ENCODE data around the gene SULT6B1.

SULT6B1 gene

DNA sequence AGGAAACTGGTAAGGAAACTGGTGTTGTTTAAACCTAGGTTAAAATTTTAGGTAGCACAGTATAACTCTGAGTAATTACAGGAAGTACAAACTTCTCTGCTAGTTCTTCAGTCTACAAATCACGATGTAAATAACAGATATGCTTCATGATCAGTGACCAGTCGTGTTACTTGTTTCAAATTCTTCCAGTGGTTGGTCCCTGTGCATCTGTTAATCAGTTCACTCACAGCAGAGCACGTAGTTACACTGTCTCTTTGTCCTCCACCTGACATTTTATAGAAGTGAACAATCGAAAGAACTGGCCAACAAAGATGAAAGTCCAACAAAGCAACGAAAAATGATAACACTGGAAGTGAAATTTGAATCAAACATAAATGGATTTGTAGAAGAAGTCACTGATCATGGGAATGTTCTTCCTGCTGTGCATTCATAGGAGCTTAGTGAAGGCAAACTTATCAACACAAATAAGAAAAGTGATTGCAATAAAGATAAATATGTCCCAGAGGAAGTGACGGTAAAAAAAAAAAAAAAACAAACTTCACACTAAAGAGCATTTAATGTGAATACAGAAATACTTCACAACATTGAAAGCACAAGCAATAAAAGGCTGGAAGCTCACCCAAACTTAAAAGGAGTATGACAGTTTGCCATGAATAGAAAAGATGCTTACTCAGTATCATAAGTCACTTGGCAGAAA, 38.7 kb downstream of the SULT6B1 start:
- DNase-seq (ENCODE audit: low spot score) = peak; percentile 31

DNA sequence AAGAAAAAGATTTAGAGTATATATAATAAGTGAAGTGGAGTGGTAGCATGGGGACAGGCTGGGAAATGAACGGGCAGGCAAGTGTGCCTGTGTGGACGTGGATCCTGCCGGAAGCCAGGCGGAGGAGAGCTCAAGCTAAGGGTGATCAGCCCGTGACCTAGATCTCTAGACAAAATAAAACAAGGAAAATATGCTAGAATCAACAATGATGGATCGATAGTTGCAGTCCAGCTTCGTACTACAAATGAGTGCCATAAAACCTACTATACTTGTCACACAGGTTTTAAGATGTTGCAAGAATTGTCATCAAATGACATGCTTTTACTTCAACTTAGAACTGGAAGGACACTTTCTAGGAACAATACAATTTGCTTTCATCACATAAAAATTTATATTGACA, 40.1 kb downstream of the SULT6B1 start:
- DNase-seq (ENCODE audit: low spot score) = no peak

DNA sequence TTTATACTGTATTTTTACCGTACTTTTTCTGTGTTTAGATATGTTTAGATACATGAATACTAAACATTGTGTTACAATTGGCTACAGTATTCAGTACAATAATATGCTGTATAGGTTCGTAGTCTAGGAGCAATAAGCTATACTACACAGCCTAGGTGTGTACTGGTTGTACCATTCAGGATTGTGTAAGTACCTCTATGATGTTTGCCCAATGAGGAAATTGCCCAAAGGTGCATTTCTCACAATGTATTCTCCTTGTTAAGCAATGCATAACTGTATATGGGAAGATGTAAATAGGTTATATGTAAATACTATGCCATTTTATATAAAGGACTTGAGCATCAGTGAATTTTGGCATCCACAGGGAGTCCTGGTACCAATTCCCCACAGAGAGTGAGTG, 42.4 kb downstream of the SULT6B1 start:
- no peak for DNase-seq (ENCODE audit: low spot score)

DNA sequence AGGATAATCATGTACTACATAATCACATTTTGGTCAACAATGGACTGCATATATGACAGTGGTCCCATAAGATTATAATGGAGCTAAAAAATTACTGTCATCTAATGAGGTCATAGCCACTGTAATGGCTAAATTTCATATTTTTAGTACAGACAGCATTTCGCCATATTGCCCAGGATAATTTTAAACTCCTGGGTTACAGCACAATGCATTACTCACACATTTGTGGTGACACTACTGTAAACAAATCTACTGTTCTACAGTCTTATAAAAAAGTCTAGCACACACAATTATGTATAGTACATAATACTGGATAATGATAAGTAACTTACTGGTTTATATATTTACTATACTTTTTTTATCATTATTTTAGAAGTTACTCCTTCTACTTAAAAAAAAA, 44.5 kb downstream of the SULT6B1 start:
- DNase-seq (ENCODE audit: low spot score) = no peak

DNA sequence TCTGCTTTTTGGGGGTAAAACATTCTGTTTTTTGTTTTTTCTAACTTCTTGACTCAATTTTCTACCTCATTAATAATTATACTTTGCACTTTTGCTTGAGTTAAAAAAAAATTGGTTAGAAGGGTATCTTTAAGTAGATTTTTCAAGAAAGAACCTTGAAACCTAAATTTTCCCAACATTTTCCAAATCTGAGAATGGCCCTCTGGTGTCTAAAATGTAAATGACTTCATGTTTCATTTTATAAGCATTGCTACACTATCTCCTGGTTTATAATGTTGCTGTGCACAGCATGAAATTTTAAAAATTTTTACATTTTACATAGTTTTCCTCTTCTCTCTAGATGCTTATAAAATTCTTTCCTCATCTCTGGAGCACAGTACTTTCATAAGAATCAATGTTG, 45.9 kb downstream of the SULT6B1 start:
- DNase-seq (ENCODE audit: low spot score) = no peak

DNA sequence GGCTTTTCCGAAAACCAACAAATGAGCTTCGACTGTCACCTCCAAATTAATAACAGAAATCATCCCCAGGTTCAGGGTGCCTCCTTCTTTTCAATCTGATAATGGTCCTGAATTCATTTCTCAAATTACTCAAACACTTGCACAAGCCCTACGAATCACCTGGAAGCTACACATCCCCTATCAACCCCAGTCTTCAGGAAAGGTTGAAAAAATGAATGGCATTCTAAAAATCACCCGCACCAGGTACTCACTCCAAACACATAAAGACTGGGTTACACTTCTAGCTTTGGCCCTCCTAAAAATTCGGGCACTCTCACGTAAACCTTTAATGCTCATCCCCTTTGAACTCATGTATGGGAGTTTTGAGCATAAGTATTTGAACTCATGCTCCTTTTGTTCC, 55.6 kb downstream of the SULT6B1 start:
- no peak for DNase-seq (ENCODE audit: low spot score)

DNA sequence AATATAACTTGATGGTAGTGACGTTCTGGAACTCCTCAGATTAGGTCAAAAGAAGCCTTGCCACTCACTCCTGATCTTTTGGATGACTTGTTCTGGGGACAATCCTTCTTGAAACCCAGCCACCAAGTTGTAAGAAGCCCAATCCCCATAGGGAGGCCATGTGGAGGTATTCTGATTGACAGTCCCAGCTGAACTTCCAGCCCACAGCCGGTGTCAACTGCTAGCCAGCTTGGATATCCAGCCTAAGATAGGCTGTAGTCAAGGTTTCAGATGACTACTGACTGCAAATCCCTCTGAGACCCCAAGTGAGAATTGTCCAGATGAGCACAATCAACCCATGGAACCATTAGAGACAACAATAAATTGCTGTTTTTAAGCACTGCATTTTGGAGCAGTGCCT, 63.1 kb downstream of the SULT6B1 start:
- DNase-seq (ENCODE audit: low spot score) = no peak

DNA sequence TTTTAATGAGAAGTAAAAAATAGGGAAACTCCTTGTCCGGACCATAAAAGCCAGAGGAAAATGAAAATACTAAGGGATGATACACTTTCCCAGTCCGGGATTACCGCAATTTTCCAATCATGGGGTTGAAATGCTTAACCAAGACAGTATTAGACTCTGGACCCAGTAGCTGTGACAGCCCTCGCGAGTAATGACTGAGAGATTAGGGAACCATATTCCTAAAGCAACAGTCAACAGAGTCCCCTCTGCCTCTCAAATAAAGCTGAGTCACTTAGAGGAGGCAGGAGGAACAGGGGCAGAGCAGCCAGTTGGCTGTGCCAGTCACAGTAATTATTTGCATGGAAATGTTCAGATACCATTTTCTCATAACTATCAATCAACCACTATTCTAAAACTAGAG, 69.3 kb downstream of the SULT6B1 start:
- DNase-seq (ENCODE audit: low spot score) = no peak
